Measurements from ENCODE around the gene RFLNA. TPM values are rescaled to one million over a fixed set of nuclear protein-coding genes. Genes with fewer than 3 reads are reported as not detected.

The RFLNA gene
- total and polyA plus RNA-seq, 2 of the 13 experiments (the other 11 are each of a cell fraction or from before 2014, with no cell fraction given): not detected

DNA sequence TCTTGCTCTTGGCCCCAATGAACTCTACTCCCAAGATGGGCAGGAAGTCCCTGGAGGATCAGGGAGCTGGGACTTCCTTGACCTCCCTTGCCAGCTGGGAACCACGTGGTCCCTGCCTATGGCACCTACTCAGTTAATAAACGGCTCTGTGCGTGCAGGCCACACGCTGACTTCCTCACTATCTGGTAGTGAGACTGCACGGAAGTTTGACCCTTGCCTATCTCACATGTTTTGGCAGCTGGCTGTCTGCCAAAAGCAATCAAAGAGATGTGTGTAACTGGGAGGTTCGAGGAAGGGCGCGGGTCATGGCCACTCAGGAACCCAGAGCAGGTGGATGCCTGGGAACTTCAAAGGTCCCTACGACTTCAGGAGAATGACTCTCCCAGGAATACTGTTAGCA, 57.9 kb downstream of the RFLNA start (continued):
- TF ChIP-seq ZFP82 (CRISPR knock-in tag; IDR thresholded peaks at IDR 0.05; ENCODE audit: borderline replicate concordance) (no peak), ZNF292 (CRISPR knock-in tag; IDR thresholded peaks at IDR 0.05; ENCODE audit: borderline replicate concordance, low read depth) (peak; percentile 89; the same call in 1 of the 2 replicates), ZNF101 (CRISPR knock-in tag; IDR thresholded peaks at IDR 0.05; ENCODE audit: borderline replicate concordance, low read depth) (no peak), ZNF33B (CRISPR knock-in tag; IDR thresholded peaks at IDR 0.05) (no peak), TEAD3 (CRISPR knock-in tag; optimal IDR thresholded peaks at IDR 0.05; ENCODE audit: borderline replicate concordance) (peak; percentile 65), HNF1A (IDR thresholded peaks at IDR 0.05; ENCODE audit: low read depth) (no peak), HNF1A (CRISPR knock-in tag; IDR thresholded peaks at IDR 0.05; ENCODE audit: borderline replicate concordance) (peak; percentile 42; the same call in 1 of the 2 replicates), NR0B2 (CRISPR knock-in tag; IDR thresholded peaks at IDR 0.05) (peak; percentile 67; the same call in 1 of the 2 replicates), KDM4B (CRISPR knock-in tag; IDR thresholded peaks at IDR 0.05) (no peak), DZIP1 (CRISPR knock-in tag; IDR thresholded peaks at IDR 0.05) (no peak), CREM (IDR thresholded peaks at IDR 0.05) (peak; percentile 53; the same call in 1 of the 2 replicates), CREM (CRISPR knock-in tag; IDR thresholded peaks at IDR 0.05) (no peak), ZEB1 (IDR thresholded peaks at IDR 0.05; ENCODE audit: insufficient replicate concordance, low read depth) (no peak), CREB3 (CRISPR knock-in tag; IDR thresholded peaks at IDR 0.05) (no peak), KLF13 (CRISPR knock-in tag; IDR thresholded peaks at IDR 0.05) (no peak), SNAPC2 (CRISPR knock-in tag; IDR thresholded peaks at IDR 0.05) (no peak), DPF2 (CRISPR knock-in tag; IDR thresholded peaks at IDR 0.05; ENCODE audit: borderline replicate concordance, low read depth) (peak; percentile 57; the same call in 1 of the 2 replicates), SMAD1 (CRISPR knock-in tag; IDR thresholded peaks at IDR 0.05; ENCODE audit: borderline replicate concordance, low read depth) (no peak), CEBPB (IDR thresholded peaks at IDR 0.05; ENCODE audit: borderline replicate concordance, low read depth, low read length) (no peak), RAD51 (IDR thresholded peaks at IDR 0.05; ENCODE audit: borderline replicate concordance) (no peak), ZNF225 (CRISPR knock-in tag; IDR thresholded peaks at IDR 0.05) (no peak), RBAK (CRISPR knock-in tag; IDR thresholded peaks at IDR 0.05) (no peak), ZNF446 (CRISPR knock-in tag; IDR thresholded peaks at IDR 0.05) (no peak), PHF21A (CRISPR knock-in tag; IDR thresholded peaks at IDR 0.05) (peak; percentile 76), ZNF557 (CRISPR knock-in tag; IDR thresholded peaks at IDR 0.05) (no peak)
